Heart right ventricle (tissue), 16 donors: ENCODE results near the gene MYT1. TPM values are rescaled to one million over a fixed set of nuclear protein-coding genes. Genes with fewer than 3 reads are reported as not detected.

Experiments
- ATAC-seq, 8 donors: fragments of 200-7000 bp; cut with Tn5 transposase; one replicate each; pipeline ENCODE4 v1.9.1; 2020; ENCODE audit warnings: mild to moderate bottlenecking in 8 of 8, moderate library complexity in 8 of 8, moderate number of reproducible peaks in 1 of 8
- DNase-seq, 2 donors: peaks; one replicate each; pipeline ENCODE4 v3.0.0-alpha.2; 2020
- H3K27ac ChIP-seq, 10 donors: fragments of 200-600 bp; sonication (generic) in 2 of 10; one replicate each; pipeline versions ENCODE4 v1.5.0 to v1.8.0; 2020 to 2022; ENCODE audit warnings: mild to moderate bottlenecking in 3 of 10
- H3K27me3 ChIP-seq, 7 donors: fragments of 200-600 bp; one replicate each; pipeline ENCODE4 v1.8.0; 2021 to 2022; ENCODE audit warnings: mild to moderate bottlenecking in 2 of 7
- H3K36me3 ChIP-seq, 9 donors: fragments of 200-600 bp; sonication (generic) in 1 of 9; one replicate each; pipeline versions ENCODE4 v1.5.0 to v1.8.0; 2020 to 2022; ENCODE audit warnings: mild to moderate bottlenecking in 2 of 9
- H3K4me1 ChIP-seq, 9 donors: fragments of 200-600 bp; sonication (generic) in 1 of 9; one replicate each; pipeline versions ENCODE4 v1.5.0 to v1.8.0; 2020 to 2022; ENCODE audit warnings: mild to moderate bottlenecking in 4 of 9
- H3K4me3 ChIP-seq, 10 donors: fragments of 200-600 bp; sonication (generic) in 2 of 10; one replicate each; pipeline versions ENCODE4 v1.5.0 to v1.8.0; 2020 to 2022; ENCODE audit warnings: mild to moderate bottlenecking in 7 of 10, moderate library complexity in 2 of 10
- H3K9me3 ChIP-seq, 11 donors: fragments of 200-600 bp in 10 of 11; sonication (generic) in 2 of 11; one replicate each; pipeline versions ENCODE4 v1.5.0 to v1.8.0; 2013 to 2022; ENCODE audit warnings: mild to moderate bottlenecking in 2 of 11, control low read depth in 1 of 11, moderate library complexity in 1 of 11
- CTCF ChIP-seq, 9 donors: fragments of 200-600 bp; sonication (generic) in 2 of 9; IDR thresholded peaks; one replicate each; pipeline versions ENCODE4 v1.5.0 to v1.8.0; 2021 to 2022; ENCODE audit warnings: antibody characterized with exemption in 9 of 9, mild to moderate bottlenecking in 5 of 9, moderate library complexity in 1 of 9
- WGBS, 2 donors: extraction: QIAGEN DNeasy Blood & Tissue Kit; methylation state at CpG; one replicate each; pipeline ENCODE4 v1.1.7; 2013; ENCODE audit warnings: inconsistent platforms in 1 of 2; 5-methylcytosine and 5-hydroxymethylcytosine counted together
- intact Hi-C, 10 donors: fragments of 100-400 bp; cut with DNase I; formaldehyde crosslinking; loops; one replicate each; pipeline versions ENCODE4 v1.11.1 to v1.14.2; 2022
- polyA plus RNA-seq, 2 donors: library from polyadenylated mRNA; stranded (reverse); fragments of 200-250 nt; gene quantifications; one replicate each; pipeline ENCODE4 v1.2.3, GENCODE V29; 2013
- total RNA-seq, 10 donors: library from RNA; stranded (reverse); fragmentation: NEBNext Ultra II Directional in 3 of 10; extraction: Animal tissue kit (Norgen Biotek cat#: 25700) in 3 of 10; gene quantifications; one replicate each; pipeline versions ENCODE4 v1.2.1 to v1.2.4, GENCODE V29; 2021 to 2023
- donor health status: Arrhythmogenic right ventricular cardiomyopathy.
- donor health status: ischemic (EF 13 %, LVEDD 7.1; RV severe dilation, severe dysfunction).
- donor health status: healthy with polysubstance abuse.
- donor health status: DM: no; HTN: yes; CAD: no.
- donor health status: DM: no; HTN: no; CAD: no.
- donor health status: ischemic (EF 25% LVEDD 6.9; RV normal size, moderate dysfunction).
- donor health status: ischemic (EF 25% LVEDD 5.7; RV mildly dilated, moderate dysfunction).
- donor health status: healthy.
- donor health status: DM: yes; HTN: yes; CAD: no.
- donor health status: Ischemic cardiomyopathy.
- donor health status: ischemic (EF 35%, LVEDD 5.7; RV mildly dilated, moderate dysfunction).
- donor health status: nonischemic (EF 11% LVEDD 7.7; RV severe dilation, severe dysfunction).
- donor health status: DM: yes; HTN: yes; CAD: no.
- donor health status: PGD.
- donor health status: ischemic (EF 29% LVEDD 5.4; RV normal size, mild dysfunction).
- donor health status: nonischemic (EF 23%, LVEDD 6.1; RV moderate dilation, normal function).

Gene MYT1
- total and polyA plus RNA-seq, 12 donors = 0.01 to 0.35 (median 0.11) TPM; not detected in 1

- Histone ChIP-seq H3K9me3 (no peaks in the 10 kb centered on the region), H3K27me3 (peaks cover 0 to 7% (median 0%) of the 10 kb centered on the region in 7 donors), H3K4me1 (peaks cover 26 to 54% (median 43%) of the 10 kb centered on the region in 9 donors), H3K36me3 (no peaks in the 10 kb centered on the region), H3K4me3 (no peak overlapping the region), H3K27ac (no peak overlapping the region)
- WGBS, 2 donors = 82 to 85% methylated on average over 8 of the region's 8 CpGs
- ATAC-seq (no peak), DNase-seq (no peak)
- intact Hi-C loops = no loop called here
- no peak for TF ChIP-seq CTCF (IDR thresholded peaks at IDR 0.05)
Observed at GRCh38 chr20:64220420-64220819, 56.2 kb downstream of the MYT1 start.

GRCh38 chr20:64220891-64221527 is 56.8 kb downstream of the MYT1 start:
- Histone ChIP-seq H3K27ac (no peak overlapping the region), H3K4me1 (peaks cover 26 to 51% (median 42%) of the 10 kb centered on the region in 9 donors), H3K9me3 (no peaks in the 10 kb centered on the region), H3K27me3 (peaks cover 0 to 7% (median 0%) of the 10 kb centered on the region in 7 donors), H3K36me3 (no peaks in the 10 kb centered on the region), H3K4me3 (no peak overlapping the region)
- DNase-seq = no peak
- no peak for TF ChIP-seq CTCF (IDR thresholded peaks at IDR 0.05)
- intact Hi-C loops = no loop called here
- no peak for ATAC-seq
- 78 to 86% methylated on average over 17 of the region's 17 CpGs for WGBS, 2 donors

- H3K4me1 ChIP-seq = peaks cover 26 to 46% (median 42%) of the 10 kb centered on the region in 9 donors
- peak in 1 of 2 donors; percentile 39 for DNase-seq
- WGBS, 2 donors = 41 to 54% methylated on average over 5 of the region's 5 CpGs
- no peaks in the 10 kb centered on the region for H3K36me3 ChIP-seq
- TF ChIP-seq CTCF (IDR thresholded peaks at IDR 0.05) = no peak
- intact Hi-C loops = no loop called here
- peak in 7 of 8 donors; percentile 8 to 39 (median 15) for ATAC-seq
- H3K4me3 ChIP-seq = no peak overlapping the region
- peaks cover 0 to 7% (median 0%) of the 10 kb centered on the region in 7 donors for H3K27me3 ChIP-seq
- peak overlapping the region in 6 of 10 donors; percentile 12 to 50 (median 35) for H3K27ac ChIP-seq
- H3K9me3 ChIP-seq = no peaks in the 10 kb centered on the region
Observed at GRCh38 chr20:64222291-64222735, 58.1 kb downstream of the MYT1 start.

GRCh38 chr20:64222851-64223525 is 58.7 kb downstream of the MYT1 start:
- Histone ChIP-seq H3K9me3 (no peaks in the 10 kb centered on the region), H3K4me3 (no peak overlapping the region), H3K27me3 (peaks cover 0 to 7% (median 0%) of the 10 kb centered on the region in 7 donors), H3K4me1 (peaks cover 26 to 46% (median 42%) of the 10 kb centered on the region in 9 donors), H3K27ac (peak overlapping the region in 9 of 10 donors; percentile 12 to 82 (median 47)), H3K36me3 (no peaks in the 10 kb centered on the region)
- TF ChIP-seq CTCF (IDR thresholded peaks at IDR 0.05) = no peak
- WGBS, 2 donors = 65 to 76% methylated on average over 20 of the region's 20 CpGs
- DNase-seq (no peak), ATAC-seq (peak in 2 of 8 donors; percentile 14 to 24)
- intact Hi-C loops = no loop called here
